GM18508 (cell line): ENCODE results near the gene CTDSPL2.
"Not testable (repeated sequence)": the region's sequence is repeated elsewhere in the genome, so short reads cannot be mapped to it uniquely, and the experiment has no call there.

Source experiments
- ATAC-seq: cut with Tn5 transposase; IDR thresholded peaks from one replicate; pipeline ENCODE4 v1.9.1; 2021; ENCODE audit warnings: moderate number of reproducible peaks; ENCODE audit not compliant: insufficient read depth, unreplicated experiment

CTDSPL2 gene

GRCh38 chr15:44426975-44427755, at the start of gene CTDSPL2:
Gene CTDSPL2, plus strand, starts transcription at chr15:44427629. Its CDS starts 31,386 bp downstream, at chr15:44459015.
- peak; percentile 56 for ATAC-seq

GRCh38 chr15:44381236-44381635, 46.2 kb upstream of the CTDSPL2 start:
- ATAC-seq = no peak

- no peak for ATAC-seq
Observed at GRCh38 chr15:44385344-44385942, 42.0 kb upstream of the CTDSPL2 start.

GRCh38 chr15:44394062-44394461, 33.4 kb upstream of the CTDSPL2 start:
- no peak for ATAC-seq

- no peak for ATAC-seq
Observed at GRCh38 chr15:44394562-44394961, 32.9 kb upstream of the CTDSPL2 start.

- ATAC-seq = no peak
Observed at GRCh38 chr15:44397869-44398268, 29.6 kb upstream of the CTDSPL2 start.

GRCh38 chr15:44414001-44414400, 13.4 kb upstream of the CTDSPL2 start:
- ATAC-seq = no peak

- ATAC-seq = no peak
Observed at GRCh38 chr15:44427756-44428724, 611 bp downstream of the CTDSPL2 start.

GRCh38 chr15:44435893-44436667, 8.7 kb downstream of the CTDSPL2 start:
- ATAC-seq = no peak

GRCh38 chr15:44438402-44438801, 11.0 kb downstream of the CTDSPL2 start:
- no peak for ATAC-seq

GRCh38 chr15:44441095-44441501, 13.7 kb downstream of the CTDSPL2 start:
- ATAC-seq = no peak

GRCh38 chr15:44443515-44443914, 16.1 kb downstream of the CTDSPL2 start:
- no peak for ATAC-seq

- no peak for ATAC-seq
Observed at GRCh38 chr15:44447772-44448376, 20.4 kb downstream of the CTDSPL2 start.

- no peak for ATAC-seq
Observed at GRCh38 chr15:44450172-44450571, 22.7 kb downstream of the CTDSPL2 start.

GRCh38 chr15:44453578-44454283, 26.3 kb downstream of the CTDSPL2 start:
- not testable (repeated sequence) for ATAC-seq

GRCh38 chr15:44458429-44458828, 31.0 kb downstream of the CTDSPL2 start:
- no peak for ATAC-seq

GRCh38 chr15:44468709-44469385, 41.4 kb downstream of the CTDSPL2 start:
- ATAC-seq = no peak

- no peak for ATAC-seq
Observed at GRCh38 chr15:44471885-44472455, 44.5 kb downstream of the CTDSPL2 start.
